BJ (cell line): ENCODE measurements around the gene SPG7. TPM values are rescaled to one million over a fixed set of nuclear protein-coding genes. Genes with fewer than 3 reads are reported as not detected.

Experiments
- CTCF ChIA-PET: fragments of 350-600 bp; formaldehyde crosslinking; extraction: SDS; loops from one replicate; lab custom pipeline; 2021; ENCODE audit warnings: antibody characterized with exemption, inconsistent platforms; lab: Yijun Ruan, JAX
- POLR2A ChIA-PET: fragments of 300-600 bp; sonication (Branson Sonifier 250); formaldehyde crosslinking; extraction: SDS; loops from one replicate; lab custom pipeline; 2021; ENCODE audit warnings: antibody characterized with exemption; lab: Charles Lee
- DNase-seq: peaks from one replicate; pipeline ENCODE4 v3.0.0-alpha.2; 2011; ENCODE audit warnings: low read depth
- H3K27me3 ChIP-seq: 2 replicates; pipeline ENCODE4 v1.6.0; 2011; ENCODE audit warnings: low read length; ENCODE audit not compliant: control insufficient read depth, insufficient read depth
- H3K36me3 ChIP-seq: 2 replicates; pipeline ENCODE4 v1.5.1; 2011; ENCODE audit warnings: low read length; ENCODE audit not compliant: control insufficient read depth, insufficient read depth
- H3K4me3 ChIP-seq: 2 replicates; pipeline ENCODE4 v1.5.1; 2011; ENCODE audit warnings: low read depth, mild to moderate bottlenecking, control low read depth, low read length
- CTCF ChIP-seq: IDR thresholded peaks from 2 replicates; pipeline ENCODE4 v1.5.1; 2011; ENCODE audit warnings: low read depth, mild to moderate bottlenecking, control low read depth, inconsistent platforms, low read length, moderate library complexity; ENCODE audit not compliant: insufficient read depth
- polyA plus RNA-seq: library from polyadenylated mRNA; depleted of rRNA; stranded (reverse); fragments of >200 nt; gene quantifications from 2 replicates; pipeline ENCODE4 v1.2.3, GENCODE V29; 2011

The SPG7 gene
- polyA plus RNA-seq, 1 experiment = 45.0 TPM

GRCh38 chr16:89502081-89502843 lies 5.9 kb upstream of the SPG7 start:
- ChIA-PET CTCF (no interaction called here), POLR2A (no interaction called here)
- no peak for TF ChIP-seq CTCF
- no peak for DNase-seq
- Histone ChIP-seq H3K4me3 (no peak overlapping the region), H3K27me3 (no peaks in the 10 kb centered on the region), H3K36me3 (no peaks in the 10 kb centered on the region; the same call in 1 of the 2 replicates)

GRCh38 chr16:89504091-89504490 lies 4.1 kb upstream of the SPG7 start:
- POLR2A ChIA-PET = no interaction called here
- CTCF ChIA-PET = interaction anchor here (1.2 kb wide), 1 partner anchor 9 kb away, joined by 4 read pairs; no protein-coding TSS in a partner anchor
- no peaks in the 10 kb centered on the region for H3K27me3 ChIP-seq

GRCh38 chr16:89505204-89506112 lies 2.7 kb upstream of the SPG7 start:
- DNase-seq = no peak
- Histone ChIP-seq H3K4me3 (no peak overlapping the region), H3K27me3 (no peaks in the 10 kb centered on the region), H3K36me3 (peaks cover under 1% of the 10 kb centered on the region; the same call in 1 of the 2 replicates)
- ChIA-PET CTCF (interaction anchor here (0.8 to 1.2 kb wide), 2 partner anchors 9 to 10 kb away, joined by 3 to 4 read pairs; no protein-coding TSS in a partner anchor), POLR2A (interaction anchor here (0.7 kb wide), 1 partner anchor 148 kb away, joined by 4 read pairs; no protein-coding TSS in a partner anchor)
- TF ChIP-seq CTCF = no peak

More at GRCh38 chr16:89504091-89504490, 4.1 kb upstream of the SPG7 start:
- DNase-seq = no peak
- no peak for TF ChIP-seq CTCF
- H3K36me3 ChIP-seq = no peaks in the 10 kb centered on the region
- H3K4me3 ChIP-seq = no peak overlapping the region

- DNase-seq = no peak
- CTCF ChIA-PET = interaction anchor here (0.8 kb wide), 1 partner anchor 10 kb away, joined by 3 read pairs; no protein-coding TSS in a partner anchor
- POLR2A ChIA-PET = interaction anchor here (0.6 kb wide), 1 partner anchor 8 kb away, joined by 6 read pairs; no protein-coding TSS in a partner anchor
- Histone ChIP-seq H3K4me3 (no peak overlapping the region), H3K27me3 (no peaks in the 10 kb centered on the region), H3K36me3 (peaks cover 4% of the 10 kb centered on the region)
- no peak for TF ChIP-seq CTCF
Observed at GRCh38 chr16:89506113-89506504, 2.1 kb upstream of the SPG7 start.
